Fibroblast of the aortic adventitia (primary cell): Measurements from ENCODE around the gene SP7. TPM values are rescaled to one million over a fixed set of nuclear protein-coding genes. Genes with fewer than 3 reads are reported as not detected.
"Not testable (repeated sequence)": the region's sequence is repeated elsewhere in the genome, so short reads cannot be mapped to it uniquely, and the experiment has no call there.

Experiments
- DNase-seq: peaks from one replicate; pipeline ENCODE4 v3.0.0-alpha.2; 2010; ENCODE audit warnings: low read depth
- H3K4me3 ChIP-seq: 2 replicates; pipeline ENCODE4 v1.5.1; 2011; ENCODE audit warnings: low read depth, mild to moderate bottlenecking, control low read depth, low read length, moderate library complexity
- total RNA-seq: library from RNA; depleted of rRNA; stranded (reverse); fragments of >200 nt; gene quantifications from 2 replicates; pipeline ENCODE4 v1.2.3, GENCODE V29; 2012; ENCODE audit warnings: low replicate concordance
- TF ChIP-seq, protein P1 (sequence below): IDR thresholded peaks from 2 replicates; pipeline ENCODE4 v1.5.1; 2011; ENCODE audit warnings: mild to moderate bottlenecking, low read length, control low read depth, inconsistent platforms; ENCODE audit not compliant: insufficient read depth

SP7 gene
- total RNA-seq, 1 donor, result not detected

DNA sequence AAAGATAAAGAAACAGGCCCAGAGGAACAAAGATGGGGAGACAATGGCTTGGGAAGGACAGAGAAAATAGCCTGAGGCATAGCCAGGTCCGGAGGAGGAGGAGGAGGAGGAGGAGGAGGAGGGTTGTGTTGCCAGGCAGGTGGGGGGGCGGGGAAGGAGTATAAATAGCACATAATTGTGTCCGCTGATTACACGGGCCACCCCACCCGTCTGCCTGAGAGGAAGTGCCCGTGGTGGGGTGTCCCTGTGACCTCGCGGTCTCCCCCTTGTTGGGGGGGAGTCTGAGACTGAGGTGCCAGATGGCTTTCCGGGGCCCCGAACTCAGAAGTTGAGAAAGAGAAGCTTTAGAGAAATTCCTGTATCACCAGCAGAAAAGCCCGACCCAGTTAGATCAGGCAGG lies 1.9 kb upstream of the SP7 start:
- no peak for DNase-seq
- TF ChIP-seq, protein P1, sequence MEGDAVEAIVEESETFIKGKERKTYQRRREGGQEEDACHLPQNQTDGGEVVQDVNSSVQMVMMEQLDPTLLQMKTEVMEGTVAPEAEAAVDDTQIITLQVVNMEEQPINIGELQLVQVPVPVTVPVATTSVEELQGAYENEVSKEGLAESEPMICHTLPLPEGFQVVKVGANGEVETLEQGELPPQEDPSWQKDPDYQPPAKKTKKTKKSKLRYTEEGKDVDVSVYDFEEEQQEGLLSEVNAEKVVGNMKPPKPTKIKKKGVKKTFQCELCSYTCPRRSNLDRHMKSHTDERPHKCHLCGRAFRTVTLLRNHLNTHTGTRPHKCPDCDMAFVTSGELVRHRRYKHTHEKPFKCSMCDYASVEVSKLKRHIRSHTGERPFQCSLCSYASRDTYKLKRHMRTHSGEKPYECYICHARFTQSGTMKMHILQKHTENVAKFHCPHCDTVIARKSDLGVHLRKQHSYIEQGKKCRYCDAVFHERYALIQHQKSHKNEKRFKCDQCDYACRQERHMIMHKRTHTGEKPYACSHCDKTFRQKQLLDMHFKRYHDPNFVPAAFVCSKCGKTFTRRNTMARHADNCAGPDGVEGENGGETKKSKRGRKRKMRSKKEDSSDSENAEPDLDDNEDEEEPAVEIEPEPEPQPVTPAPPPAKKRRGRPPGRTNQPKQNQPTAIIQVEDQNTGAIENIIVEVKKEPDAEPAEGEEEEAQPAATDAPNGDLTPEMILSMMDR, result no peak
- no peak overlapping the region for H3K4me3 ChIP-seq

DNA sequence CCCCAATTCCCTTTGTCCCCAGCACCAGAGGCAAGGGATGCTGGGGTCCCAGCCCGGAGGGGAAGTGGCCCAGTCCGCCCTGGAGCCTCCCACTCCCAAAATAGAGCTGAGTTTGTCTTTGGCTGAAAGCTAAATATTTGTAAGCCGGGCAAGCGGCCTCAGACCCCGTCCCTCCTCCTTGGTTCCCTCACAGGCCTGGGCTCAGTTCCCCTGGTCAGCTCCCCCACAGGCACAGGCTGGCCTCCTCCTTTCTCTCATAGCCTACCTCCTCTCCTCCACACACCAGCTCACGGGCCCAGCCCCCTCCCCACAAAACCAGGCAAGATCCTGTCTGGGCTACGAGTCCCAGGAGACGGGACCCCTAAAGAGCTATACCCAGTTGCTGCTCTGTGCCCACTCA lies 1.3 kb downstream of the SP7 start:
- no peak for DNase-seq
- H3K4me3 ChIP-seq, result no peak overlapping the region
- TF ChIP-seq, protein P1, result no peak

DNA sequence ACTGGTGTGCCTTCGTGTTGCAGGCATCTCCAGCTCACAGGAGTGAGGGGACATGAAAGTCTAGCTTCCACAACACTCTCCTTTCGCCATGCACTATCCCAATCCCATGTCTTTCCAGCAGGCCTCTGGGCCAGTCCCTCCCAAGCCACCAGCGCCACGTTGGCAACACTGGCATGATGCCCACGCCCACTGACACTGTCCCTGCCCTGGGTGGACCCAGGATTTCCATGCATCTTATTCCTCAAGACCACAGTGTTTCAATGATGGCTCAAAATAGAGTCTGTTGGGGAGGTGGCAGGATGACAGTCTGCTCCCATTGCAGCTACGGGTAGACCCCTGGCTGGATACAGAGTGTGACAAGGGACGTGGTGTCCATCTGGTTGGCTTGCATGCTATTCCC lies 2.3 kb downstream of the SP7 start:
- TF ChIP-seq, protein P1, result no peak
- no peak overlapping the region for H3K4me3 ChIP-seq
- DNase-seq, result no peak

DNA sequence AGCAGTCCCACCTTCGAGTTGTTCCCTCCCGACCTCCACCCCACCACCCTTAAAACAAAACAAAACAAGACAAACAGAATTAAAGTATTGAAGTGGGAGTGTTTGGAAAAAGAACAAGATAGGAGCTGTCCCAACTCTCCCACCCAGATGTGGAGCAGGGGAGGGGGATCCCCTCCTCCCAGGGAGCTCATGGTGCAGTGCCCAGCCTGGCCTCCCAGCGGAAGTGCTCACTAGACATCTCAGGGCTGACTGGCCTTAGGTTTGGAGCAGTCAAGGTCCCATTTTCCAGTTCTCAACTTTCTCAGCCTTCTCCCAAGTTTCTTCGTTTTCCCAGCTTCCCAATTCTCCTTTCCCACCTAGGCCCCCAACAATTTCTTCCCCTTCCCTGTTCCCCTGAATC lies 2.9 kb downstream of the SP7 start:
- TF ChIP-seq, protein P1, result no peak
- DNase-seq, result no peak
- H3K4me3 ChIP-seq, result no peak overlapping the region

DNA sequence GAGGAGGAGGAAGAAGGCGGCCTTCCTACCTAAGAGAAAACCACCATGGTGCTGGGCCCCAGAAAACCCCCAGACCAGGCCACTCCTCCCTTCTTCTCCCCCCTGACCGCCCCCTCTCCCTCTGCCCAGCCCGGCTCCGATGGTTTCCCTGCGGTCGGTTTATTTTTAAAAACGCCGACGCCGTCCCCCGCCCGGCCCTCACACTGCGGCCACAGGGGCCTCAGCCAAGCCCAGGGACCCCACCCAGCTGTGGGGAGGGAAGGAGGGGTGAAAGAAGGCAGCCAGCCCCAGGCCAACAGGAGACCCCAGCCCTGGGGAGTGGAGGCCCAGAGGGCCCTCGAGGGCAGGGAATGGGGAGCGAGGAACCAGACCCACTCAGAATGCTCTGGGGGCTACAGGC lies 3.4 kb downstream of the SP7 start:
- no peak for DNase-seq
- H3K4me3 ChIP-seq, result no peak overlapping the region
- TF ChIP-seq, protein P1, result no peak

DNA sequence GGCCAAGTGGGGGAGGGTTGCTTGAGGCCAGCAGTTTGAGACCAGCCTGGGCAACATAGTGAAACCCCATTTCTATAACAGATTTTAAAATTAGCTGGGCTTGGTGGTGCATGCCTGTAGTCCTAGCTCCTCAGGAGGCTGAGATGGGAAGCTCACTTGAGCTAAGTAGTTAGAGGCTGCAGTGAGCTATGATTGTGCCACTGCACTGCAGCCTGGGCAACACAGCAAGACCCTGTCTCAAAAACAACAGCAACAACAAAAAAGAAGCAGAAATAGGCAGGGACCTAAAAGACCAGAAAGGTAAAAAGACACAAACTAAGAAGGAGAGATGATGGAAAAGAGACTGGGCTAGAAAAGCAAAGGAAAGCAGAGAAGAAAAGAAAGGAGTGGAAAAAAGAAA lies 3.8 kb downstream of the SP7 start:
- not testable (repeated sequence) for DNase-seq, H3K4me3 ChIP-seq

DNA sequence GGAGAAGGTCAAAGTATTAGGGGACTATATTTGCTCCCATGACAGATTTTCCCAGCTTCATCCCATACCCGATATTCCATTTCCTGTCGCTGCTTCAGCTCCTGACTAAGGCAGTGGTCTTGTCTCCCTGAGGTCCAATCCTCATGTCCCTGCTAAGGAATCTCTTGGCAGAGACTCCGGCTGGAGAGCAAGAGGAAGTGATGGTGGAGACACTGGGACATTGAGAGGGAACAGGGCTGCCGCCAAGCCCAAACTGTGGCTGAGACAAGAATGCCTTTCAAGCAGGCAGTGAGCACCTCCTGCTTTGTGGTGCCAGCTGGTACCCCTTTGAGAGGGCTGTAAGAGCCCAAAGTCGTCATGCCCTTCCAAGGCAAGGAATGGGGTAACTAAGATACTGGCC lies 5.5 kb downstream of the SP7 start:
- no peak for DNase-seq
- TF ChIP-seq, protein P1, result no peak
- H3K4me3 ChIP-seq, result no peak overlapping the region
